Heart left ventricle (tissue), 16 donors: Measurements from ENCODE around the gene KLHL22. TPM values are rescaled to one million over a fixed set of nuclear protein-coding genes. Genes with fewer than 3 reads are reported as not detected.

Source experiments
- ATAC-seq, 4 donors: fragments of 200-7000 bp; cut with Tn5 transposase; one replicate each; pipeline ENCODE4 v1.9.1; 2020 to 2022; ENCODE audit warnings: moderate library complexity in 4 of 4, mild to moderate bottlenecking in 3 of 4, moderate number of reproducible peaks in 1 of 4
- DNase-seq, 5 donors: peaks; one replicate each; pipeline ENCODE4 v3.0.0-alpha.2; 2020
- H3K27ac ChIP-seq, 12 donors: fragments of 200-600 bp; sonication (generic) in 4 of 12; one replicate each; pipeline versions ENCODE4 v1.5.0 to v1.8.0; 2016 to 2022; ENCODE audit warnings: mild to moderate bottlenecking in 2 of 12
- H3K27me3 ChIP-seq, 9 donors: fragments of 200-600 bp; sonication (generic) in 2 of 9; one replicate each; pipeline versions ENCODE4 v1.5.1 to v1.8.0; 2016 to 2022; ENCODE audit warnings: mild to moderate bottlenecking in 3 of 9
- H3K36me3 ChIP-seq, 9 donors: fragments of 200-600 bp; sonication (generic) in 2 of 9; one replicate each; pipeline versions ENCODE4 v1.5.0 to v1.8.0; 2018 to 2022; ENCODE audit warnings: mild to moderate bottlenecking in 2 of 9
- H3K4me1 ChIP-seq, 12 donors: fragments of 200-600 bp; sonication (generic) in 4 of 12; one replicate each; pipeline versions ENCODE4 v1.5.0 to v1.8.0; 2016 to 2022; ENCODE audit warnings: mild to moderate bottlenecking in 3 of 12
- H3K4me3 ChIP-seq, 12 donors: fragments of 200-600 bp; sonication (generic) in 4 of 12; one replicate each; pipeline versions ENCODE4 v1.5.0 to v1.8.0; 2017 to 2022; ENCODE audit warnings: mild to moderate bottlenecking in 9 of 12, moderate library complexity in 4 of 12
- H3K9me3 ChIP-seq, 12 donors: fragments of 200-600 bp; sonication (generic) in 4 of 12; one replicate each; pipeline versions ENCODE4 v1.5.0 to v1.8.0; 2016 to 2022; ENCODE audit warnings: mild to moderate bottlenecking in 1 of 12
- CTCF ChIP-seq, 12 donors: fragments of 200-600 bp; sonication (generic) in 4 of 12; IDR thresholded peaks; one replicate each; pipeline versions ENCODE4 v1.5.0 to v1.8.0; 2018 to 2022; ENCODE audit warnings: antibody characterized with exemption in 12 of 12, mild to moderate bottlenecking in 5 of 12
- POLR2A ChIP-seq, 2 donors: fragments of 450-650 bp; IDR thresholded peaks; one replicate each; pipeline ENCODE4 v1.6.1; 2017; ENCODE audit warnings: antibody characterized with exemption in 2 of 2, mild to moderate bottlenecking in 2 of 2, moderate library complexity in 2 of 2
- WGBS, 4 donors: extraction: QIAGEN DNeasy Blood & Tissue Kit in 2 of 4; methylation state at CpG; one replicate each; pipeline versions ENCODE4 v1.1.5 to v1.1.7; 2013 to 2018; 5-methylcytosine and 5-hydroxymethylcytosine counted together
- intact Hi-C, 10 donors: fragments of 100-400 bp; cut with DNase I; formaldehyde crosslinking; loops; one replicate each; pipeline versions ENCODE4 v1.11.1 to v1.14.2; 2022
- polyA plus RNA-seq, 2 donors: library from polyadenylated mRNA; stranded (reverse); fragments of 200-250 nt; gene quantifications; one replicate each; pipeline ENCODE4 v1.2.3, GENCODE V29; 2013
- total RNA-seq, 9 donors: library from RNA; depleted of rRNA in 2 of 9; stranded (reverse); fragments of >200 nt in 2 of 9; fragmentation: NEBNext Ultra II Directional in 3 of 9; extraction: Animal tissue kit (Norgen Biotek cat#: 25700) in 3 of 9; gene quantifications; one replicate each; pipeline versions ENCODE4 v1.1.0 to v1.2.4, GENCODE V29; 2016 to 2023
- donor health status: ischemic (EF 13 %, LVEDD 7.1; RV severe dilation, severe dysfunction).
- donor health status: healthy with polysubstance abuse.
- donor health status: DM: no; HTN: yes; CAD: no.
- donor health status: DM: no; HTN: no; CAD: no.
- donor health status: ischemic (EF 25% LVEDD 6.9; RV normal size, moderate dysfunction).
- donor health status: ischemic (EF 25% LVEDD 5.7; RV mildly dilated, moderate dysfunction).
- donor health status: healthy.
- donor health status: DM: yes; HTN: yes; CAD: no.
- donor health status: ischemic (EF 35%, LVEDD 5.7; RV mildly dilated, moderate dysfunction).
- donor health status: nonischemic (EF 11% LVEDD 7.7; RV severe dilation, severe dysfunction).
- donor health status: DM: yes; HTN: yes; CAD: no.
- donor health status: PGD.
- donor health status: ischemic (EF 29% LVEDD 5.4; RV normal size, mild dysfunction).
- donor health status: nonischemic (EF 23%, LVEDD 6.1; RV moderate dilation, normal function).

Gene KLHL22
- total and polyA plus RNA-seq, 11 donors: 10.2 to 23.6 (median 16.8) TPM

DNA sequence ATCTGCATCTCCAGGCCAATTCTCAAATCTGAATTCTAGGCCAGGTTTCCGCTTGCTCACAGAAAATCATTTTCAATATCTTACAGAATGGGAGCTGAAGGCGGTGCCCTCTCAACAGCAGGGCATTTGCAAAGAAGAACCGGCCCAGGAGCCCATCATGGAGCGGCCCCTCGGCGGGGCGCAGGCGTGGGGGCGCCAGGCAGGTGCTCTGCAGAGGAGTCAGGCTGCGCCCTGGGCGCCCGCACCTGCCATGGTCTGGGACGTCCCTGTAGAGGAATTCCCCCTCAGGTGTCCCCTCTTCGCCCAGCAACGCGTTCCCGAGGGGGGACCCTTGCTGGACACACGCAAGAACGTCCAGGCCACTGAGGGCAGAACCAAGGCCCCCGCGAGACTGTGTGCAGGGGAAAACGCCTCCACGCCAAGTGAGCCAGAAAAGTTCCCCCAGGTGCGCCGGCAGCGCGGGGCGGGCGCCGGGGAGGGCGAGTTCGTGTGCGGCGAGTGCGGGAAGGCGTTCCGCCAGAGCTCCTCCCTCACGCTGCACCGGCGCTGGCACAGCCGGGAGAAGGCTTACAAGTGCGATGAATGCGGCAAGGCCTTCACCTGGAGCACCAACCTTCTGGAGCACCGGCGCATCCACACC is 90.2 kb downstream of the KLHL22 start:
- intact Hi-C loops: no loop called here
- TF ChIP-seq CTCF (IDR thresholded peaks at IDR 0.05) (no peak), POLR2A (IDR thresholded peaks at IDR 0.05) (no peak)
- Histone ChIP-seq H3K27ac (no peak overlapping the region), H3K4me1 (no peaks in the 10 kb centered on the region), H3K36me3 (peaks cover 0 to 48% (median 26%) of the 10 kb centered on the region in 9 donors), H3K9me3 (no peaks in the 10 kb centered on the region), H3K4me3 (no peak overlapping the region), H3K27me3 (no peaks in the 10 kb centered on the region)
- DNase-seq (no peak), ATAC-seq (no peak)
- WGBS, 4 donors: 96 to 97% (median 96%) methylated on average over 32 to 45 of the region's 45 CpGs

DNA sequence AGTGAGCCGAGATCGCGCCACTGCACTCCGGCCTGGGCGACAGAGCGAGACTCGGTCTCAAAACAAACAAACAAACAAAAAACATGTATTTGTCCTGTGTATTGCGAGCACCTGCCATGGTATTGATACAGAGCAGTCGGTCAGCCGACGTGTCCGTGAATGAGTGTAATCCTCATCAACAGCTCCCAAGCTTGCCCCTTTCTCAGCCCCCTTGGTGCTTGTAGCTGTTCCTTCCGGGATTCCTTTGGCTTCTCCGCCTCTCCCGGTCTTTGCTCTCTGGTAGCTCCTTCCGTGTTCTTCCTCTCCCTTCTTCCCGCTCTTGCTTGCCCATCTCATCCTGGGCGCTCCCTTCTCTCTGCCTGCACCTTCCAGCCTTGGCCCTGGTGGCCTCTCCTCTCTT is 90.7 kb downstream of the KLHL22 start:
- no peak overlapping the region for H3K4me3 ChIP-seq
- no peak for TF ChIP-seq CTCF (IDR thresholded peaks at IDR 0.05)
- TF ChIP-seq POLR2A (IDR thresholded peaks at IDR 0.05): no peak
- ATAC-seq (no peak), DNase-seq (no peak)
- H3K27ac ChIP-seq: no peak overlapping the region
- H3K27me3 ChIP-seq: no peaks in the 10 kb centered on the region
- WGBS, 4 donors: 89 to 96% (median 96%) methylated on average over 18 of the region's 18 CpGs
- no peaks in the 10 kb centered on the region for H3K4me1 ChIP-seq
- intact Hi-C loops: no loop called here
- peaks cover 0 to 48% (median 26%) of the 10 kb centered on the region in 9 donors for H3K36me3 ChIP-seq
- no peaks in the 10 kb centered on the region for H3K9me3 ChIP-seq

GRCh38 chr22:20403779-20404140 is 91.8 kb downstream of the KLHL22 start:
- Histone ChIP-seq H3K27me3 (no peaks in the 10 kb centered on the region), H3K27ac (no peak overlapping the region), H3K4me1 (no peaks in the 10 kb centered on the region), H3K9me3 (no peaks in the 10 kb centered on the region), H3K36me3 (peaks cover 0 to 48% (median 26%) of the 10 kb centered on the region in 9 donors), H3K4me3 (no peak overlapping the region)
- no peak for DNase-seq
- ATAC-seq: no peak
- TF ChIP-seq POLR2A (IDR thresholded peaks at IDR 0.05) (no peak), CTCF (IDR thresholded peaks at IDR 0.05) (no peak)
- 87 to 94% (median 94%) methylated on average over 6 of the region's 6 CpGs for WGBS, 4 donors
- intact Hi-C loops: no loop called here

DNA sequence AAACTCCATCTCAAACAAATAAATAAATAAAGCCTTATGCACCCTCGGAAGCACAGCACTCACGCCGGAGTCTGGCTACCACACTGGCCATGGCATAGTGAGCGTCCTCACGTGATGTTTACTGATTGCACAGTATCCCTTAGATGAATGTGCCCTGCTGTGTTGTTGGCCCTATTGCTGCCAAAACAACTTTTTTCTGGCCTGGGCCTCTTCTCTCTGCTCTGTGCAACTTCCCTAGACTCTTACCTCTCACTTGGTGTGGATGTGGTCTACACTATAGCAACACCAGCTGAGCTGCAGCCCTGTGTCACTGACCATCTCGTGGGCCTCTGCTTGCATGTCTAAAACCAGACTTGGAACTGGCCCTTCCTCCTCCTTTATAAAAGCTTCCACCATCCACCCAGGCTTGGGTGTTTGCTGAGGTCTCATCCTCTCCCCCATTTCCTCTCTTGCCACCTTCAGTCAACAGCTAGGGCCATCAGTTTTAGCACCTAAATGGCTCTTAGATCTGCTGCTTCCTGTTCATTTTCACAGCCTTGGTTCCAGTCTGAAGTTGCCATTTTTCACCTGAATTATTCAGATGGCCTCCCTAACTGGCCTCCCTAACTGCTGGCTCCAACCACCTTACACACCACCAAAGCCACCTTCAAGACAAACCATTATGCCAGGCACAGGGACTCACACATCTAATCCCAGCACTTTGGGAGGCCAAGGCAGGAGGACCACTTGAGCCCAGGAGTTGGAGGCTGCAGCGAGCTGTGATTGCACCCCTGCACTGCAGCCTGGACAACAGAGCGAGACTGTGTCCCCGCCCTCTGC is 92.4 kb downstream of the KLHL22 start:
- peaks cover 0 to 48% (median 26%) of the 10 kb centered on the region in 9 donors for H3K36me3 ChIP-seq
- ATAC-seq (no peak), DNase-seq (no peak)
- 93 to 99% (median 96%) methylated on average over 9 of the region's 9 CpGs for WGBS, 4 donors
- no peaks in the 10 kb centered on the region for H3K9me3 ChIP-seq
- H3K27ac ChIP-seq: no peak overlapping the region
- no peaks in the 10 kb centered on the region for H3K4me1 ChIP-seq
- TF ChIP-seq CTCF (IDR thresholded peaks at IDR 0.05) (no peak), POLR2A (IDR thresholded peaks at IDR 0.05) (no peak)
- H3K27me3 ChIP-seq: no peaks in the 10 kb centered on the region
- intact Hi-C loops: no loop called here
- H3K4me3 ChIP-seq: no peak overlapping the region
